ENCODE results near the gene PMEPA1. TPM values are rescaled to one million over a fixed set of nuclear protein-coding genes. Genes with fewer than 3 reads are reported as not detected.
"Not testable (repeated sequence)": the region's sequence is repeated elsewhere in the genome, so short reads cannot be mapped to it uniquely, and the experiment has no call there.

PMEPA1 gene
- total RNA-seq, 1 donor from 2014 or later = 0.14 TPM

GRCh38 chr20:57652606-57653545 lies 56.9 kb downstream of the PMEPA1 start:
- intact Hi-C loops (cut with micrococcal nuclease) = no loop called here

GRCh38 chr20:57651881-57652605 lies 57.8 kb downstream of the PMEPA1 start:
- intact Hi-C loops (cut with micrococcal nuclease) = no loop called here

- intact Hi-C loops (cut with micrococcal nuclease) = no loop called here
These were observed 58.9 kb downstream of the PMEPA1 start for GRCh38 chr20:57650756-57651483.

GRCh38 chr20:57650266-57650665 lies 59.5 kb downstream of the PMEPA1 start:
- intact Hi-C loops (cut with micrococcal nuclease) = no loop called here

GRCh38 chr20:57649617-57650015 lies 60.2 kb downstream of the PMEPA1 start:
- intact Hi-C loops (cut with micrococcal nuclease) = no loop called here

- intact Hi-C loops (cut with micrococcal nuclease) = no loop called here
These were observed 60.8 kb downstream of the PMEPA1 start for GRCh38 chr20:57648878-57649616.

GRCh38 chr20:57647933-57648785 lies 61.7 kb downstream of the PMEPA1 start:
- intact Hi-C loops (cut with micrococcal nuclease) = no loop called here

- intact Hi-C loops (cut with micrococcal nuclease) = no loop called here
These were observed 62.5 kb downstream of the PMEPA1 start for GRCh38 chr20:57647006-57647932.

GRCh38 chr20:57638895-57639236 lies 70.9 kb downstream of the PMEPA1 start:
- intact Hi-C loops (cut with micrococcal nuclease) = no loop called here

GRCh38 chr20:57638173-57638894 lies 71.5 kb downstream of the PMEPA1 start:
- intact Hi-C loops (cut with micrococcal nuclease) = no loop called here

- intact Hi-C loops (cut with micrococcal nuclease) = loop anchor here (2.0 kb wide), 1 partner anchor 15 kb away; no protein-coding TSS in a partner anchor
These were observed 75.8 kb downstream of the PMEPA1 start for GRCh38 chr20:57633945-57634491.

- intact Hi-C loops (cut with micrococcal nuclease) = no loop called here
These were observed 77.5 kb downstream of the PMEPA1 start for GRCh38 chr20:57632286-57632685.

- intact Hi-C loops (cut with micrococcal nuclease) = no loop called here
These were observed 79.8 kb downstream of the PMEPA1 start for GRCh38 chr20:57630061-57630460.

- intact Hi-C loops (cut with micrococcal nuclease) = not testable (repeated sequence)
These were observed 80.3 kb downstream of the PMEPA1 start for GRCh38 chr20:57629491-57629901.

- intact Hi-C loops (cut with micrococcal nuclease) = loop anchor here (1.0 kb wide), 1 partner anchor 10 kb away; no protein-coding TSS in a partner anchor
These were observed 80.9 kb downstream of the PMEPA1 start for GRCh38 chr20:57628962-57629308.

- intact Hi-C loops (cut with micrococcal nuclease) = loop anchor here (1.0 kb wide), 1 partner anchor 9 kb away; no protein-coding TSS in a partner anchor
These were observed 81.5 kb downstream of the PMEPA1 start for GRCh38 chr20:57628047-57628961.

- intact Hi-C loops (cut with micrococcal nuclease) = no loop called here
These were observed 82.5 kb downstream of the PMEPA1 start for GRCh38 chr20:57627339-57627738.
